Tibial nerve (tissue), 4 donors: ENCODE measurements around the gene CLN6.
"Not testable (repeated sequence)": the region's sequence is repeated elsewhere in the genome, so short reads cannot be mapped to it uniquely, and the experiment has no call there.

ENCODE experiments used
- EP300 ChIP-seq, 2 donors: sonication (generic); formaldehyde crosslinking; IDR thresholded peaks; one replicate each; pipeline ENCODE4 v1.6.1; 2017; ENCODE audit warnings: antibody characterized with exemption in 2 of 2, mild to moderate bottlenecking in 1 of 2
- TF ChIP-seq, protein P1 (sequence below), 5 experiments: fragments of 200-600 bp in 3 of 5; fragments of 450-650 bp in 2 of 5; sonication (generic) in 3 of 5; IDR thresholded peaks; one replicate each; pipeline ENCODE4 v1.5.1; 2016 to 2019; ENCODE audit warnings: antibody characterized with exemption in 5 of 5, mild to moderate bottlenecking in 3 of 5, moderate library complexity in 2 of 5

DNA sequence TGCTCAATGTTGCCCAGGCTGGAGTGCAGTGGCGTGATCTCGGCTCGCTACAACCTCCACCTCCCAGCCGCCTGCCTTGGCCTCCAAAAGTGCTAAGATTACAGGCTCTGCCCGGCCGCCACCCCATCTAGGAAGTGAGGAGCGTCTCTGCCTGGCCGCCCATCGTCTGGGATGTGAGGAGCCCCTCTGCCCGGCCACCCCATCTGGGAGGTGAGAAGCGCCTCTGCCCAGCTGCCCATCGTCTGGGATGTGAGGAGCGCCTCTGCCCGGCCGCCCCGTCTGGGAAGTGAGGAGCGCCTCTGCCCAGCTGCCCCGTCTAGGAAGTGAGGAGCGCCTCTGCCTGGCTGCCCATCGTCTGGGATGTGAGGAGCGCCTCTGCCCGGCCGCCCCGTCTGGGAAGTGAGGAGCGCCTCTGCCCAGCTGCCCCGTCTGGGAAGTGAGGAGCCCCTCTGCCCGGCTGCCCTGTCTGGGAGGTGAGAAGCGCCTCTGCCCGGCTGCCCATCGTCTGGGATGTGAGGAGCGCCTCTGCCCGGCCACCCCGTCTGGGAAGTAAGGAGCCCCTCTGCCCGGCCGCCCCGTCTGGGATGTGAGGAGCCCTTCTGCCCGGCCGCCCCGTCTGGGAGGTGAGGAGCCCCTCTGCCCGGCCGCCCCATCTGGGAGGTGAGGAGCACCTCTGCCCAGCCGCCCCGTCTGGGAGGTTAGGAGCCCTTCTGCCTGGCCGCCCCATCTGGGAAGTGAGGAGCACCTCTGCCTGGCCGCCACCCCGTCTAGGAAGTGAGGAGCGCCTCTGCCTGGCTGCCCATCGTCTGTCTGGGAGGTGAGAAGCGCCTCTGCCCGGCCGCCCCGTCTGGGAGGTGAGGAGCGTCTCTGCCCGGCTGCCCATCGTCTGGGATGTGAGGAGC, 7.7 kb downstream of the CLN6 start:
- TF ChIP-seq, protein P1, sequence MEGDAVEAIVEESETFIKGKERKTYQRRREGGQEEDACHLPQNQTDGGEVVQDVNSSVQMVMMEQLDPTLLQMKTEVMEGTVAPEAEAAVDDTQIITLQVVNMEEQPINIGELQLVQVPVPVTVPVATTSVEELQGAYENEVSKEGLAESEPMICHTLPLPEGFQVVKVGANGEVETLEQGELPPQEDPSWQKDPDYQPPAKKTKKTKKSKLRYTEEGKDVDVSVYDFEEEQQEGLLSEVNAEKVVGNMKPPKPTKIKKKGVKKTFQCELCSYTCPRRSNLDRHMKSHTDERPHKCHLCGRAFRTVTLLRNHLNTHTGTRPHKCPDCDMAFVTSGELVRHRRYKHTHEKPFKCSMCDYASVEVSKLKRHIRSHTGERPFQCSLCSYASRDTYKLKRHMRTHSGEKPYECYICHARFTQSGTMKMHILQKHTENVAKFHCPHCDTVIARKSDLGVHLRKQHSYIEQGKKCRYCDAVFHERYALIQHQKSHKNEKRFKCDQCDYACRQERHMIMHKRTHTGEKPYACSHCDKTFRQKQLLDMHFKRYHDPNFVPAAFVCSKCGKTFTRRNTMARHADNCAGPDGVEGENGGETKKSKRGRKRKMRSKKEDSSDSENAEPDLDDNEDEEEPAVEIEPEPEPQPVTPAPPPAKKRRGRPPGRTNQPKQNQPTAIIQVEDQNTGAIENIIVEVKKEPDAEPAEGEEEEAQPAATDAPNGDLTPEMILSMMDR (IDR thresholded peaks at IDR 0.05) = not testable (repeated sequence)
- TF ChIP-seq EP300 (IDR thresholded peaks at IDR 0.05) = not testable (repeated sequence)
